NB4 (cell line): ENCODE measurements around the gene MAN1A1.

Experiments
- CTCF ChIP-seq: IDR thresholded peaks from one replicate; pipeline ENCODE4 v1.5.1; 2012; ENCODE audit warnings: low read depth, low read length
- MAX ChIP-seq: IDR thresholded peaks from 2 replicates; pipeline ENCODE4 v1.6.1; 2011; ENCODE audit warnings: low read depth, low read length
- POLR2A ChIP-seq: IDR thresholded peaks from 2 replicates; pipeline ENCODE4 v1.6.1; 2011; ENCODE audit warnings: mild to moderate bottlenecking; ENCODE audit not compliant: insufficient read length; ENCODE audit errors: extremely low read depth

- no peak for TF ChIP-seq POLR2A
- no peak for TF ChIP-seq CTCF
- no peak for TF ChIP-seq MAX
Measured at GRCh38 chr6:119140196-119141140, 209.1 kb downstream of the MAN1A1 start.
